ENCODE results near the gene IL17RB.

DNA sequence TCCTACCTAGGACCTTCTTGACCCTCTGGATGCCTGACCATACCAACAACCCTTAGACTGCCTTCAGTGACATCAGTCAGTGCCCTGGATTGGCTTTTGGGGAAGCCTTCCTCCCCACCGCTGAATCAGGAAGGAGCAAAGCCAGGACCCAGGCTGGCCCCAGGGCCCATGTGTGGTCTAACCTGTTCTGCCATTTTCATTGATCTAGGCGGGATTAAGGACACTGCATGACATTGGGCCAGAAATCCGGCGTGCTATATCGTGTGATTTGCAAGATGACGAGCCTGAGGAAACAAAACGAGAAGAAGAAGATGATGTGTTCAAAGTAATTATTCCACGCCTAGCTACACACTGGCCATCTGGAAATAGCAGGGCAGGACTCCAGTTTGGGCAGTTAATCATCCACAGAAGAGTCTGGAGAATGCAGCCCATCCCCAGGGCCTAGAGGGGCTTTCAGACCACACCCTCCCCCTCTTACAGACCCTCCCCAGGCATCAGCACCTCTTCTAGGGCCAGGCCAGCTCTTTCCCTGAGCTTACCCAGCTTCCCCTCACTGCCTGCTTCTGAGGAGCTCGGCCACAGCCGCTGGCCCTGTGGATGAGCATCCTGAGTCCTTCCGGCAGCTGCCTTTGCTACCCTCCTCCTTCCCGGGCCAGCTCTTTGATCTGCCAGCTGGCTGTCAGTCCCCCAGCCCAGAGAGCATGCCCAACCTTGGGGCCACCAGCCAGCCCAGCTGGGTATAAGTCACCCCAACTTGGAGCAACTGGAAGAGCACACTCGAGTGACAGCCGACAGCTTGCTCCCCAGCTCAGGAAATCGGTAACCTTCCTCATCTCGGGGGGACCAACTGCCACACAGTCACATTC, 46.1 kb upstream of the IL17RB start:
- TF ChIP-seq, protein P1, sequence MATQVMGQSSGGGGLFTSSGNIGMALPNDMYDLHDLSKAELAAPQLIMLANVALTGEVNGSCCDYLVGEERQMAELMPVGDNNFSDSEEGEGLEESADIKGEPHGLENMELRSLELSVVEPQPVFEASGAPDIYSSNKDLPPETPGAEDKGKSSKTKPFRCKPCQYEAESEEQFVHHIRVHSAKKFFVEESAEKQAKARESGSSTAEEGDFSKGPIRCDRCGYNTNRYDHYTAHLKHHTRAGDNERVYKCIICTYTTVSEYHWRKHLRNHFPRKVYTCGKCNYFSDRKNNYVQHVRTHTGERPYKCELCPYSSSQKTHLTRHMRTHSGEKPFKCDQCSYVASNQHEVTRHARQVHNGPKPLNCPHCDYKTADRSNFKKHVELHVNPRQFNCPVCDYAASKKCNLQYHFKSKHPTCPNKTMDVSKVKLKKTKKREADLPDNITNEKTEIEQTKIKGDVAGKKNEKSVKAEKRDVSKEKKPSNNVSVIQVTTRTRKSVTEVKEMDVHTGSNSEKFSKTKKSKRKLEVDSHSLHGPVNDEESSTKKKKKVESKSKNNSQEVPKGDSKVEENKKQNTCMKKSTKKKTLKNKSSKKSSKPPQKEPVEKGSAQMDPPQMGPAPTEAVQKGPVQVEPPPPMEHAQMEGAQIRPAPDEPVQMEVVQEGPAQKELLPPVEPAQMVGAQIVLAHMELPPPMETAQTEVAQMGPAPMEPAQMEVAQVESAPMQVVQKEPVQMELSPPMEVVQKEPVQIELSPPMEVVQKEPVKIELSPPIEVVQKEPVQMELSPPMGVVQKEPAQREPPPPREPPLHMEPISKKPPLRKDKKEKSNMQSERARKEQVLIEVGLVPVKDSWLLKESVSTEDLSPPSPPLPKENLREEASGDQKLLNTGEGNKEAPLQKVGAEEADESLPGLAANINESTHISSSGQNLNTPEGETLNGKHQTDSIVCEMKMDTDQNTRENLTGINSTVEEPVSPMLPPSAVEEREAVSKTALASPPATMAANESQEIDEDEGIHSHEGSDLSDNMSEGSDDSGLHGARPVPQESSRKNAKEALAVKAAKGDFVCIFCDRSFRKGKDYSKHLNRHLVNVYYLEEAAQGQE (IDR thresholded peaks at IDR 0.05; ENCODE audit: insufficient read depth in 1 of 2, low read depth in 2 of 2, low read length in 2 of 2), result no peak
- TF ChIP-seq POLR2AphosphoS5 (IDR thresholded peaks at IDR 0.05; ENCODE audit: low read depth, low read length) (no peak), SIN3A (IDR thresholded peaks at IDR 0.05; ENCODE audit: borderline replicate concordance, insufficient read depth, low read length) (no peak)

Measured in PFSK-1 (cell line).